ENCODE results near the gene PPM1M.

Gene PPM1M

DNA sequence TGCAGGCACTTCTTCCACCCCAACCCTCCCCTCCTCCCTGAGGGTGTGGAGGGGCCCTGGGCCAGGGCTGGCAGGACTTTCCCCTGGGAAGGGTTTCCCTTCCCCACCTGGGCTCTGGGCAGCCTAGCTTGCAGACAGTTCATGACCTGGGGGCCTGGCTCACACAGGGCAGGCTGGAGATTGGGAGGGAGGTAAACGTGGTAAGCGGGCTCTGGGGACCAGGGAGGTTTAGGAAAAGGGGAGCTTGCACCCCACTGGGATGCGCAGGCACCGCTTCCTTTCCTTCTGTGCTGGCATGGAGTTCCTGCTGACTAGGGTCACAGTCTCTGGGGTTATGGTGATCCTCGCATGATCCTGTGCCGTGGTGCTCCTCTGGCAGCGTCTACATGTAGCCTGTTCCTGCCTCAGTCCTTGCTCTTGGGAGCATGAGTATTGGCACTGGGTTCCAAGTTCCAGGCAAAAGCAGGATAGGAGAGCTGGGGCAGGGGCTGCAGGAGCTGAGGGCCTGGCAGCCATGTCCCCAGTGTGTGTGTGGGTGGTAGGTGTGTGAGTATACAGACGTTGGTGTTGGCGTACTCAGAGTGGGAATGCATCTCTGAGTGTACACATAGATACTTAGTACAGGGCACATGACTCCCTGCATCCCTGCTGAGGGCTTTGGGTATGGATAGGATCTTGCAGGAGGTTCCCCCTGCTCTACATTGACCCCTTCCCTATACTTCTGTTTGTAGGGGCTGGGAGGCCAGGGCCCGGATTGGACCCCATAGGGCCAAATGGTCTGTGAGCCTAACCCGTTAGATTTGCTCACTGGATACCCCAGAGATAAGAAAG is 49.0 kb downstream of the PPM1M start:
- peaks cover 5 to 41% of the 10 kb centered on the region in 2 donors for H3K36me3 ChIP-seq (ENCODE audit: control insufficient read depth in 1 of 2, insufficient read depth in 2 of 2, low read length in 2 of 2)
- H3K27me3 ChIP-seq (ENCODE audit: low read depth, low read length) = no peaks in the 10 kb centered on the region
- peaks cover 0 to under 1% of the 10 kb centered on the region in 2 donors for H3K4me1 ChIP-seq (ENCODE audit: control insufficient read depth in 1 of 2, insufficient read depth in 2 of 2, low read length in 2 of 2)
- H3K27ac ChIP-seq (ENCODE audit: low read length) = no peak overlapping the region
- no peaks in the 10 kb centered on the region for H3K9me3 ChIP-seq (ENCODE audit: control insufficient read depth in 1 of 2, low read length in 2 of 2)
- no peak overlapping the region for H3K4me3 ChIP-seq (ENCODE audit: low read depth in 1 of 2, low read length in 2 of 2)

DNA sequence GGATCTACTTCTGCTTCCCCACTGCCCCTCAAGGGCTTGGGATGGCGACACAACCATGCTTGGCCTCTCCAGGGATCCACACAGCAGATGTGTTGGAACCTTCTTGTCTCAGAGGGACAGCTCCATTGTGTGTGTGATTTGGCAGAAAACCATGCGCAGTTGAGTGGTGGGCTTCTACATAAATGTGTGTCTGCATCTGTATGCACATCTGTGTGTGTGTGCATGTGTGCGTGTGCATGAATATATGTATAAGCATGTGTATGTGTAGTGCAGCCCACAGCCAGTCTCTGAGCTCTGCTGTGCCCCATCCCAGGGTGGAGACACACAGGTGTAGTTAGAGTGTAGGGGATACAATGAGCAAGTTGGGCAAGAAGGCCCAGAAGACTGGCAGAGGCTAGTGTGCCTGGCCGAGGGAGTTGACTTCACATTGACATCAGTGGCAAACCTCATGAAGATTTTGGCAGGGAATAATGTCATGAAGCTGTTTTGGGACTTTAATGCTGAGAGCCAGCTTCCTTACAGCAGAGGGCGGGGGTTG is 50.2 kb downstream of the PPM1M start:
- H3K4me3 ChIP-seq (ENCODE audit: low read depth in 1 of 2, low read length in 2 of 2) = no peak overlapping the region
- no peaks in the 10 kb centered on the region for H3K9me3 ChIP-seq (ENCODE audit: control insufficient read depth in 1 of 2, low read length in 2 of 2)
- H3K27ac ChIP-seq (ENCODE audit: low read length) = no peak overlapping the region
- H3K4me1 ChIP-seq (ENCODE audit: control insufficient read depth in 1 of 2, insufficient read depth in 2 of 2, low read length in 2 of 2) = peaks cover 0 to 8% of the 10 kb centered on the region in 2 donors
- H3K27me3 ChIP-seq (ENCODE audit: low read depth, low read length) = no peaks in the 10 kb centered on the region
- H3K36me3 ChIP-seq (ENCODE audit: control insufficient read depth in 1 of 2, insufficient read depth in 2 of 2, low read length in 2 of 2) = peaks cover 5 to 34% of the 10 kb centered on the region in 2 donors

DNA sequence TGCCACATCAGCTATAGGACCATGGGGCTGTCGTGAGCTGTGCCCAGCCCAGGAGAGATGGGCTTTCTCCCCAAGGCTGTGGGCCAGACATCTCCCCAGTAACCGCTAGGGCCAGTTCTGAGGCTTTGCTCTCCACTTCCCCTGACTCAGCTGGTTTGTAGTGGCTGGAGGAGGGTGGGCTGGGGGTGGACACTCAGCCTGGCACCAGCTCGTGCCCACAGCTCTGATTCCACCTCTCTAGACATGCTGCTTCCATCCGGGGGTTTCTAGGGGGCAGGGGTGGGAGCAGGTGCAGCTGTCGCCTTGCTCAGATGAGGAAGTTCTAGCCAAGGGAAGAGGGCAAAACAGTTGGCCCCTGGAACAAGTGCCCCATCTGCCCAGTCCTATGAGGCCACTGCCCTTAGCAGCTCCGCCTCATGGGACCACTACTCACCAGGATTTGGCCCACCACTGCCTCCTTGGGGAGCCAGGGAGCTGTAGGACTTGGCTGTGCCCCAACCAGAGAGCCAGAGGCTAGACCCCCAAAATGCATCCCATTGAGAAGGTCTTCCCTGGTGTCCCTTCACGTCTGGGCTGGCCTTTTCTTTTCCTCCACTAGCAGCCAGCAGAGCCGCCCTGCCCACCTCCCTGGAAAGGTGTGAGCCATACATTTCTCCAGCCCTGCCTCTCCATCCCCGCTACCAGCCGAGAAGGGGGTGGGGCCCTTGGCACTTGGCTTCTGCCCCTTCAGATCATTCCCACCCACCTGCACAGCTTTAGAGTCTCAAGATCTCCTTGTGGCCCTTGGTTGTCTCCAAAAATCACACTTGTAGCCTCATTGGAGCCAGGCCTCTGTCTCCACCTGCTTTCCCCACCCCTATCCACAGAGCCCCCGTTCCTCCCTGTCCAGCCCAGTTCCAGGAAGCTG is 51.9 kb downstream of the PPM1M start:
- H3K36me3 ChIP-seq (ENCODE audit: control insufficient read depth in 1 of 2, insufficient read depth in 2 of 2, low read length in 2 of 2) = peaks cover 0 to 17% of the 10 kb centered on the region in 2 donors
- H3K4me1 ChIP-seq (ENCODE audit: control insufficient read depth in 1 of 2, insufficient read depth in 2 of 2, low read length in 2 of 2) = peaks cover 0 to 8% of the 10 kb centered on the region in 2 donors
- H3K4me3 ChIP-seq (ENCODE audit: low read depth in 1 of 2, low read length in 2 of 2) = no peak overlapping the region
- no peaks in the 10 kb centered on the region for H3K9me3 ChIP-seq (ENCODE audit: control insufficient read depth in 1 of 2, low read length in 2 of 2)
- no peaks in the 10 kb centered on the region for H3K27me3 ChIP-seq (ENCODE audit: low read depth, low read length)
- H3K27ac ChIP-seq (ENCODE audit: low read length) = no peak overlapping the region

DNA sequence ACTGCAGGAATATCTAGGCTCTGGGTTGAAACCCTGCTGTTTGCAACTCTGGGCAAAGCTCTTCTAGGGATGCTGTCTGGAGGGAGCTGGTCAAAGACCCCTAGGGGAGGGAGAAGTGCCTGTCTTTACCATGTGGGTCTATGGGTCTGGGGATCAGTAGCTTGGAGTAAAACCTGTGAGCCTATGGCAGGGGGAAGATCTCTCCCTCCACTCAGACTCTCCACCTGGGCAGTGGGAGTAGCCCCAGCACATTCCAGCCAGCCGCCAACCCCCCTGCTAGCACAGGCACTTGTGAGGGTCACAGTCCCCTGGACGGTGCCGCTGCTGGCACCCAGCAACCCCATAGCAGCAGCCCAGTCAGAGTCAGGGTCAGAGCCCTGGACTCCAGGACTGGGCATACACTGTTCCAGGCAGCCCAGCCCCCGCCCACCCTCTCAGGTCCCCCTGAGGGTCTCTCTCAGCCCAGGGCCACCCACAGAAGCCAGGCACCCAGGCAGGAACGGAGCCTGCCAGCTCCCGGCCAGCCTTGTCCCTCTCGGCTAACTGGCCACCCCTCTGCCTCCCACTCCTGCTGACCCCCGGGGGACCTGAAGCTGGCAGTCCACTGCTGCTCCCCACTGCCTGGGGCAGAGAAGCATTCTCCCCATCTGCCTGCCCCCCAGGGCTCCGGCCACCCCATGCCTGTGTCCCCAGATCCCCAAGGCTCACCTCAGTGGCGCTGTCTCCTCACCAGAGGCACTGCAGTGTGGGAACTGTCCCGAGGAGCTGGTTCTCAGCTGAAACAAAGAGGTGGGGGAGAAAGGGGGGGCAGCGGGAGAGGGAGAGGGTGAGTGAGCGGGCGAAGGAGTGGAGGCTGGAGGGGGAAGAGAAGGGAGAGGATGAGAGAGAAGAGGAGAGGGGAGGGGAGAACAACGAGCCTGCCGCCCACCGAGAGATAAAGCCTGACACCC is 52.9 kb downstream of the PPM1M start:
- H3K4me1 ChIP-seq (ENCODE audit: control insufficient read depth in 1 of 2, insufficient read depth in 2 of 2, low read length in 2 of 2) = peaks cover 0 to 8% of the 10 kb centered on the region in 2 donors
- H3K4me3 ChIP-seq (ENCODE audit: low read depth in 1 of 2, low read length in 2 of 2) = no peak overlapping the region
- no peaks in the 10 kb centered on the region for H3K27me3 ChIP-seq (ENCODE audit: low read depth, low read length)
- peaks cover 0 to 9% of the 10 kb centered on the region in 2 donors for H3K36me3 ChIP-seq (ENCODE audit: control insufficient read depth in 1 of 2, insufficient read depth in 2 of 2, low read length in 2 of 2)
- no peaks in the 10 kb centered on the region for H3K9me3 ChIP-seq (ENCODE audit: control insufficient read depth in 1 of 2, low read length in 2 of 2)
- H3K27ac ChIP-seq (ENCODE audit: low read length) = no peak overlapping the region

DNA sequence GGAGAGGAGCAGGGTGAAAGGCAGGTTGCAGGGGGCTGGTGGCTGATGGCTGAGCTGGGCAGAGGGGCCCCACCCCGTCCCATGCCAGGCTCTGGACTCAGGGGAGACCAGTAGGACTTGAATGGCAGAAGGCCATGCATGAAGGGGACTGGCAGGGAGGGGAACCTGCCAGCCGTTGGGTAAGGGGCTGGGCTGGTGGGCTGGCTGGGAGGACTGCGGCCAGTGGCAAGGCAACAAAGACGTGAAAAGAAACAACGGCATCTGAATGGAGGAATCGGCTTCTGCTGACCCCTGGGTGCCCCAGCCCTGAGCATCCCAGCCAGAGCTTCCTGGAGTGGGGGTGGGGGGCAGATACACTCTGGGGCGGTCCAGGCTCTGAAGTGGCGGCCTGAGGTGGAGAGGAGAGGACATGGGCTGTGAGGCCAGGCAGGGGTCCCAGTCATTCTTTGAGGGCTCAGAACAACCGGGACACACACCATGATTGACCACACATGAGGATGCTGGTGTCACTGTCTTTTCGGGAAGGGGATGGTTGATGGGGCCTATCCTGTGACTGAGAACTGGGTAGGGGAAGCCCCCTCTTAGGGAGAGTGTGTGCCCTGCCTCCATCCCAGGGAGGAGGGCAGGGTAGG is 53.8 kb downstream of the PPM1M start:
- Histone ChIP-seq H3K9me3 (ENCODE audit: control insufficient read depth in 1 of 2, low read length in 2 of 2) (no peaks in the 10 kb centered on the region), H3K36me3 (ENCODE audit: control insufficient read depth in 1 of 2, insufficient read depth in 2 of 2, low read length in 2 of 2) (peaks cover 0 to 7% of the 10 kb centered on the region in 2 donors), H3K4me3 (ENCODE audit: low read depth in 1 of 2, low read length in 2 of 2) (no peak overlapping the region), H3K4me1 (ENCODE audit: control insufficient read depth in 1 of 2, insufficient read depth in 2 of 2, low read length in 2 of 2) (peaks cover 0 to 8% of the 10 kb centered on the region in 2 donors), H3K27ac (ENCODE audit: low read length) (no peak overlapping the region), H3K27me3 (ENCODE audit: low read depth, low read length) (no peaks in the 10 kb centered on the region)

All from muscle layer of duodenum (tissue), 2 donors.